Fibroblast of mammary gland (primary cell): ENCODE results near the gene GRHL3.

ENCODE experiments used
- DNase-seq: peaks from one replicate; pipeline ENCODE4 v3.0.0-alpha.2; 2010; ENCODE audit warnings: low read depth
- H3K4me3 ChIP-seq: 2 replicates; pipeline ENCODE4 v1.5.1; 2011; ENCODE audit warnings: low read depth, mild to moderate bottlenecking, low read length, moderate library complexity; ENCODE audit not compliant: control insufficient read depth
- CTCF ChIP-seq: conservative IDR thresholded peaks from 2 replicates; pipeline ENCODE4 v1.5.1; 2011; ENCODE audit warnings: low read depth, low read length, inconsistent platforms; ENCODE audit not compliant: control insufficient read depth, insufficient read depth

The GRHL3 gene

GRCh38 chr1:24304763-24305162 lies 14.4 kb upstream of the GRHL3 start:
- DNase-seq, result no peak
- no peak for TF ChIP-seq CTCF

GRCh38 chr1:24308365-24309015 lies 10.7 kb upstream of the GRHL3 start:
- H3K4me3 ChIP-seq, result no peak overlapping the region
- DNase-seq, result peak; percentile 32
- peak; percentile 36 for TF ChIP-seq CTCF

More at GRCh38 chr1:24304763-24305162, 14.4 kb upstream of the GRHL3 start:
- no peak overlapping the region for H3K4me3 ChIP-seq

- DNase-seq, result peak; percentile 38
- TF ChIP-seq CTCF, result no peak
These were observed 9.2 kb upstream of the GRHL3 start for GRCh38 chr1:24309762-24310485.

GRCh38 chr1:24311234-24311633 lies 7.9 kb upstream of the GRHL3 start:
- no peak for DNase-seq
- TF ChIP-seq CTCF, result no peak
- H3K4me3 ChIP-seq, result no peak overlapping the region

More at GRCh38 chr1:24309762-24310485, 9.2 kb upstream of the GRHL3 start:
- H3K4me3 ChIP-seq, result no peak overlapping the region

GRCh38 chr1:24311741-24312140 lies 7.4 kb upstream of the GRHL3 start:
- DNase-seq, result no peak
- no peak for TF ChIP-seq CTCF
- H3K4me3 ChIP-seq, result no peak overlapping the region

- no peak overlapping the region for H3K4me3 ChIP-seq
- no peak for TF ChIP-seq CTCF
- DNase-seq, result no peak
These were observed 3.8 kb upstream of the GRHL3 start for GRCh38 chr1:24315391-24315790.
